ENCODE data around the gene NAB1. TPM values are rescaled to one million over a fixed set of nuclear protein-coding genes. Genes with fewer than 3 reads are reported as not detected.

The NAB1 gene
- total RNA-seq, 1 experiment from 2014 or later: 40.2 TPM

Other genes with a start within 250 kb of the NAB1 start
- 10.4 TPM for gene MFSD6, start 240.7 kb upstream of the NAB1 start, total RNA-seq (2021; ENCODE audit: unreplicated experiment)
- gene NEMP2, start 114.4 kb upstream of the NAB1 start, total RNA-seq (2021; ENCODE audit: unreplicated experiment): 12.0 TPM
- 93.9 TPM for gene GLS, start 231.7 kb downstream of the NAB1 start, total RNA-seq (2021; ENCODE audit: unreplicated experiment)

Data from Panc1 (cell line).